Dermis microvascular lymphatic vessel endothelial cell (primary cell): ENCODE measurements around the gene TMEM69. TPM values are rescaled to one million over a fixed set of nuclear protein-coding genes. Genes with fewer than 3 reads are reported as not detected.
"Not testable (repeated sequence)": the region's sequence is repeated elsewhere in the genome, so short reads cannot be mapped to it uniquely, and the experiment has no call there.

Experiments
- DNase-seq, 2 donors: peaks; one replicate each; pipeline versions ENCODE4 v3.0.0 to v3.0.0-alpha.2; 2010; ENCODE audit warnings: low read depth in 2 of 2
- total RNA-seq: library from RNA; depleted of rRNA; stranded (reverse); fragments of >200 nt; gene quantifications from 2 replicates; pipeline ENCODE4 v1.2.1, GENCODE V29; 2014

TMEM69 gene, protein sequence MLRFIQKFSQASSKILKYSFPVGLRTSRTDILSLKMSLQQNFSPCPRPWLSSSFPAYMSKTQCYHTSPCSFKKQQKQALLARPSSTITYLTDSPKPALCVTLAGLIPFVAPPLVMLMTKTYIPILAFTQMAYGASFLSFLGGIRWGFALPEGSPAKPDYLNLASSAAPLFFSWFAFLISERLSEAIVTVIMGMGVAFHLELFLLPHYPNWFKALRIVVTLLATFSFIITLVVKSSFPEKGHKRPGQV
- total RNA-seq, result 10.3 and 16.9 TPM in 2 replicates

DNA sequence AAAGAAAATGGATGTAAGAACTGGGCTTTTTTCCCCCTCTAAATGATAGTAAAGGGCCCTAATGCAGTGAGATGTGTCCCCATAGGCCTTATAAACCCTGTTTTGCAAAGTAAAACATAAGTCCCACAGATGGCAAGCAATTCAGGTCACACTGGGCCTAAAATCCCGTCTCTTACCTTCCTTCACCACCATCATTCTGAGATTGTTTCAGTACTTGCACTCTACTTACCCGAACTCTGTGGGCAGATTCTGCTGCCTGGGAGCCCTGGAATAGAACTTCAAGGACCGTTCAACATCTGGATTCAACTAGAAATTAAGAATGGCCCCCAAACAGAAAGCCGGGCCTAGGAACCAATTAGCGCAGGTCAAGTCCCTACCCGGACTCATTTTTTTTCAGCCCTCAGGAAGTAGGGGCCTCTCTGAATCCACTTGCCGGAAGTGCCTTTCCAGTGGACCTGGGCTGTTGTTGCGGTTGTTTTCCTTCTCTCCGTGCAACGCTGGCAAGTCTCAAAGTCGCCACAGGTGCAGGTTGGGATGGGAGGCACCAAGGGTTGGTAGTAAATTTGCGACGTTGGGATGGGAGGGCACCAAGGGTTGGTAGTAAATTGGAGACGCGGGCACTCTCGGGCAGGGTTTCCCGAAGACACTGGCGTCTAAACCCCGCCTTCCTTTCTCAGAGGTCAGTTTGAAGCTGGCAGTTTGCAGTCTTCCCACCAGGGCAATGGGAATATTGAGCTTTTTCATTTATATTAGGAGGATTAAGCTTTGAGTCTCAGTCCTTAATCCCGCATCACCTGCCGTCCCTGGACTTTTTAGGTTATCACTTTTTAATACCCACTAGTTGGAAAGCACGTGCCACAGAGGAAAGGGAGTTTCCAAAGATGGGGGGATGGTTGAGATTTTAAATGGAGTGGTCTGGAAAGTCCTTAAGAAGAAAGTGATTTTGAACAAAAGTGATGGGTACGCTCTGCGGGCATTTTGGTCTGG lies at the start of gene TMEM69:
Gene TMEM69, plus strand, starts transcription at position 428 of the 987 bp plus-strand sequence. CDS start 2,888 bp downstream, outside the sequence.
- DNase-seq, result peak; percentile 90

GRCh38 chr1:45640293-45640692 lies 47.7 kb upstream of the TMEM69 start:
- DNase-seq, result no peak

GRCh38 chr1:45643321-45643720 lies 44.7 kb upstream of the TMEM69 start:
- no peak for DNase-seq

- DNase-seq, result no peak
Observed at GRCh38 chr1:45643978-45644377, 44.0 kb upstream of the TMEM69 start.

GRCh38 chr1:45644661-45645060 lies 43.3 kb upstream of the TMEM69 start:
- no peak for DNase-seq

DNA sequence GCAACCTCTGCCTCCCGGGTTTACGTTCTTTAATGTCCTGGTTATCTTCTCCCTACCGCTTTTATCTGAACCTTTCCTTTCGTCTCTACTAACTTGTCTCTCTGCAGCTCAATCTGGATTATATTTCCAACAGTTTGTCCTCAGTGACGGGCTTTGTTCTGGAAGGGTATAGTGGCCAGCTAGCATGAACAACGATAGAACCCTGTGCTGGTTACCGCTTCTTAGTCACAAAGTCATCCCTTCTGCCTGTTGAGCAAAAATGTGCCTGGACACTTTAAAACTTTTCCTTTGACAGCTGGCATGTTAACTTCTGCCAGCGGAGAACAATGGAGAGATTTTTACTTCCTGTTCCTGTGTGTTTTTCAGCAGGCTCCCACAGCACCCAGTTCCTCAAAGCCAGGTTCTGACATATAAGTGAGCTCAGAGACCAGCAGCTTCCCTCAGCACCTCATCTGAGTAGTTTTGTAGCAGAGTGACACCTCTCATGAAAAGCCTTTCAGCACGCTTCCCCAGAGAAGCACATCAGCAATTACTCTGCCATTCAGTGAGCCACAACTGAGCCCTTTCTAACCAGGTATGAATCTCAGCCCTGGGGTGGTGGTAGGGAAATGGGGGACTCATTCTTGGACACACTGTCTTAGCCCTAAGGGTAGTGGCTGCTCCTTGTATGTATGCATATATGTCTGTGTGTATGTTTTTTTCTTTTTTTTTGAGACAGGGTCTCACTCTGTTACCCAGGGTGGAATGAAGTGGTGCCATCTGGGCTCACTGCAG lies 40.5 kb upstream of the TMEM69 start:
- DNase-seq, result peak in 1 of 2 donors; percentile 65

DNA sequence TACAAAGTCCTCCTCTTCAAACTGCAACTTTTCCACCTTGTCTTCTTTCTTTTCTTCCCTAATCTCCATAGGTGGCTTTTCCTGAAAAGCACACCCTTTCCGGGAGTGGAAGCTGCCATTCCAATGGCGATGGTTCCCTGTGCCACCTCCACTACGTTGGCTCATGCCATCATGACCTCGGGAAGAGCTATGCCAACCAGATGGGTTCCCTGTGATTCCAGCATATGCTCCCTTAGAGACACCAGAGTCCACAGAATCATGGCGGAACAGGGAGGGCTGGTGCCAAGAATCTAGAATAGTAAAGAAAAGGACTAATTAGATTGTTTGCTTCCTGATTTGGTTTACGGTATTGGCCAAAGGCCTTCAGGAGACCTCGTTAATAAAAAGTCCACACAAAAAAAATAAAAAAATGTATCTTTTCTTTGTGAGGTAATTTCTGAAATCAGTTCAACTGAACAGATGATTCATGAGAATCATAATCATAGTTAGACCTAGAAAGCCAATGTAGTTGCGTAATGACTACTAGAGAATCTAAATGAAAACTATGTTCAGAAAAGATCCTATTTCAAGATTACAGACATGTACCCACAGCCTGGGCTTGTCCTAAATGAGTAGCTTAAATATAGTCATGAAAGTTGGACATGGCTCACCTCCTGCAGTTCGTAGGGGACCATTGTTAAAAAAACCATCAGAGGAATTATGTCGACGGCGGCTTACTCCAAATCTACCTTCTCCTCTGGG lies 33.3 kb upstream of the TMEM69 start:
- DNase-seq, result no peak

DNA sequence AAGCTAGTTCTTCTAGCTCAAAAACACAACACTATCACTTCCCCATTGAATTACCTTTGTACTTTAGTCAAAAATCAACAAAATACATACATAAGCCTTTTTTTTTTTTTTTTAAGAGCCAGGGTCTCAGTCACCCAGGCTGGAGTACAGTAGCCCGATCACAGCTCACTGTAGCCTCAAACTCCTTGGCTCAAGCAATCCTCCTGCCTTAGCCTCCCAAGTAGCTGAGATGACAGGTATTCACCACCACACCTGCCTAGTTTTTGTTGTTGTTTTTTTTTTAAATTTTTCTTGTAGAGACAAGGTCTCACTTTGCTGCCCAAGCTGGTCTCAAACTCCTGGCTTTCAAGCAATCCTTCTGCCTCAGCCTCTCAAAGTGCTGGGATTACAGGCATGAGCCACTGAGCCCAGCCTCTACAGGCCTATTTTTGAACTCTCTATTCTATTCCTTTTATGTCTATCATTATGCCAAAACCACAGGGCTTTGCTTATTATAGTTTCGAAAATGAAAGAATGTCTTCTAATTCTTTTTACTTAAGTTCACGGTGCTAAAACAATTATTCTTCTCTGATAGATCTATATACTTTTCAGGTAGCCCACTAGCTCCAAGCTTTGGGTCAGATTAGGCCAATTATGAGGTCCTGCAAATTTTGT lies 31.3 kb upstream of the TMEM69 start:
- no peak for DNase-seq

DNA sequence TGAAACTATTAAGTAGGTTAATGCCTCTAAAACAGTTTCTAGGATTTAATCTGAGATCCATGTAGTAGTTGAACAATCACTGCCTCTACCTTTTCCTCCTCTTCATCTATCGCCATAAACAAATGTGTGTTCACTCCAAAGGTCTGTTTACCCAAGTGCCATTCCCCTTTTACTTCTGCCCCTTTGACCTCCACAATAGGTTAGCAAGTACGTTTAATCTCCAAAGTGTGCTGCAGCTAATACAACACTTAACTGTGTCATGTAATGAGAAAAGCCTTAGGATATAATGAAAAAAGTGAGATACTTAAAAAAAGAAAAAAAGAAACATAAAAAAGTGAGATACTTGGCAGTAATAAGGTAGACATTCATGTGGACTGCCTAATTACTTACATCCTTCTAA lies 29.8 kb upstream of the TMEM69 start:
- DNase-seq, result no peak

DNA sequence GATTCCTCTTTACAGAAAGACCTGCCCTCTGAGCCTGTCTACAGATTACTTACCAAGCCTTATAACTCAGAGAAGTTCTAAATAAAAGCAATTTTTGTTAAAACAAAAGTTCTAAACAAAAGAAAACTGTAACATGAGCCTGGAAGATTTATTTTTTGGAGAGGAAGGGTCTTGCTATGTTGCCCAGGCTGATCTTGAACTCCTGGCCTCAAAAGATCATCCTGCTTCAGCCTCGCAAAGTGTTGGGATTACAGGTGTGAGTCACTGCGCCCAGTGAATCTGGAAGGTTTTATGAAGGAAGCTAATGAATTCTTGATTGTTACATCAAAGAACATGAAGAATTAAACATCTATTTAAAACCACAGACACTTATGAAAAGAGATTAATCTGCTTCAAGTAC lies 28.8 kb upstream of the TMEM69 start:
- DNase-seq, result no peak

DNA sequence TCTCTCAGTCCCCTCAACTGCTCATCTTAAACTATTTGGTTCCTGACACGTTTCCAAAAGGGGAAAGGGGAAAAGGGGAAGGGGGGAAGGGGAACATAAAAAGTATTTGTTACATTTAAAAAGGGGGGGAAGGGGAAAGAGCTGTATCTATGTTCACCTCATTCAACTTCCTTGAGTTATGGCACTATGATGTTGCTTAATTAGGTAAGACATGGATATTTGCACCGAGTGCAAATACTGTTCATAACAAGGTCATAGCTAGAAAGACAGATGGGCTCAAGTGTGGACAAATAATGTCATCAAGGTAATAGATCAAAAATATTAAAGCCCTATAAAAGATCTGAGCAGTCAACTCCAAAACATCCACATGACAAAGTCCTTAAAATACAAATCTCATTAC lies 27.6 kb upstream of the TMEM69 start:
- DNase-seq, result no peak

DNA sequence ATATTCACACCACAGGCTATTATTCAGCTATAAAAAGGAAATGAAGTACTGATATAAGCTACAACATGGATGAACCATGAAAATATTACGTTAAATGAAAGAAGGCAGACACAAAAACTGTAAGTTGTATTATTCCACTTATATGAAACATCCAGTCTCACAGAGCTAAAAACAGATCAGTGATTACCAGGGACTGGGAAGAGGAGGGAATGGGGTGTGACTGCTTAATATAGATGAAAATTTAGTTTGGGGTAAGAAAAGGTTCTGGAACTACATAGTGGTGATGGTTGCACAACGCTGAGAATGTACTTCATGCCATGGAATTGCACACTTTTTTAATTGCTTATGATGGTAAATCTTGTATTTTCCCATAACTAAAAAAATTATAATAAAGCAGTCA lies 21.1 kb upstream of the TMEM69 start:
- DNase-seq, result no peak

GRCh38 chr1:45667321-45668111 lies 20.5 kb upstream of the TMEM69 start:
- no peak for DNase-seq

DNA sequence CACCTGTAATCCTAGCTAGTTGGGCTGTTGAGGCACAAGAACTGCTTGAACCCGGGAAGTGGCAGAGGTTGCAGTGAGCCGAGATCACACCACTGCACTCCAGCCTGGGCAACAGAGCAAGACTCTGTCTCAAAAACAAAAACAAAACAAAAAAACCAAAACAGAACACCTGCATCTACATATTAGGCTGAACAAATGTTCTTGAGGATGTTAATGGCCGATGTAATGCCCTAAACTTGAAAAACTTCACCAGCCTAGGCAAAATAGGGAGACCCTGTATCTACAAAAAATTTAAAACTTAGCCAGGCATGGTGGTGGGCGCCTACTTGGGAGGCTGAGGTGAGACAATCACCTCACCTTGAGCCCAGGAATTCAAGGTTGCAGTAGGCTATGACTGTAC lies 19.5 kb upstream of the TMEM69 start:
- DNase-seq, result no peak

- DNase-seq, result no peak
Observed at GRCh38 chr1:45669379-45669778, 18.6 kb upstream of the TMEM69 start.

GRCh38 chr1:45669859-45670655 lies 17.9 kb upstream of the TMEM69 start:
- DNase-seq, result peak in 1 of 2 donors; percentile 34

DNA sequence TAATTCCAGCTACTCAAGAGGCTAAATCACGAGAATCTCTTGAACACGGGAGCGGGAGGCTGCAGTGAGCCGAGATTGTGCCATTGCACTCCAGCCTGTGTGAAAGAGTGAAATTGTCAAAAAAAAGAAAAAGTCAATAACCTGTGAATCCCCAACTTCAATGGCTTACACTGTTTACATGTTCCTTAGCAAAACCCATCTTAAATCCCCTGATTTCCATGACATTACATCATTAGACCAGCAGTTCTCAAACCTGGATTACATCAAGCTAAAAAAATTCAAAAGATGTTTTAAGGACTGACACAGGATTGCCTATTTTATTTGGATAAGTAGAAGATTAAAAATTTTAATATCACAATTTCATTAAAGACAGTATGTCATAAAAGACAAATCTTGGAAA lies 14.0 kb upstream of the TMEM69 start:
- no peak for DNase-seq

- DNase-seq, result no peak
Observed at GRCh38 chr1:45674478-45674877, 13.5 kb upstream of the TMEM69 start.

- DNase-seq, result not testable (repeated sequence)
Observed at GRCh38 chr1:45676553-45676952, 11.4 kb upstream of the TMEM69 start.
